Left renal pelvis (tissue), 4 donors: ENCODE results near the gene LITAFD. TPM values are rescaled to one million over a fixed set of nuclear protein-coding genes. Genes with fewer than 3 reads are reported as not detected.
A peak's percentile ranks its signal among the peaks of the same experiment; 100 is the strongest.

Source experiments
- DNase-seq, 4 donors: peaks; one replicate each; pipeline ENCODE4 v3.0.0-alpha.2; 2013; ENCODE audit warnings: low read depth in 4 of 4, low spot score in 3 of 4
- polyA plus RNA-seq, 4 donors: library from polyadenylated mRNA; unstranded; fragments of 120-200 nt; gene quantifications; one replicate each; pipeline ENCODE4 v1.2.1, GENCODE V29; 2013; ENCODE audit not compliant: insufficient read length in 4 of 4

The LITAFD gene
- polyA plus RNA-seq, 4 donors: 0.20 TPM; not detected in 3

DNA sequence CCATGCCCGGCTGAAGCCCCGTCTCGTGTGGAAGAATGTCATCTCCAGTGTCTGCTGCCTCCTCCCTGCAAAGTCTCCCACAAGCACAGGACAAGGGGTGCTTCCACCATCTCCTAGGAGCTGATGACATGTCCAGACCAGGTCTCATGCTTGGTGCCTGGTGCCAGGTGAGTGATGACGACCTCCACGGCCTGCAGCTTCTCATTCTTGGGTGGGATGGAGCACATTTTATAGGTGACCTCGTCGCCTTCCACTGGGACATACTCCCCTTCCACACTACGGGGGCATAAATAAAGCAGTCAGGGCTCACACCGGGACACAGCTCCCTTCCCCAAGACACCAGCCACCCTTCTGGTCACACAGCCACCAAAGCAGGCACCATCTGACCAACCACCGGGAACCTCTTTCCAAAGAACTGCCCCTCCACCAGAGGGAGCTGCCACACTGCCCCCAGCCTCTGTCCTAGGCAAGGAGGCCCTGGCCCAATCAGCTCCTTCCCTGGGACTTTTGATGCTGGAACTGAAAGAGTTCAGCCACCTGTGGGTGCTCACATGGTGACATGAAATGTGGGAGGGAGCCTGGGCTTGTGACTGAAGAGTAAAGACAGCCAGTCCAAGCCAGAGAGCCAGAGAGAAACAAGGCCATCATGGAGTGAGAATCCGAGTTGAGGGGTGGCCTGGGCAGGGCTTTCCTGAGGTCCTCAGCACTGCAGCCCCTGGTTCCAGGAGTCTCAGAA, 26.9 kb upstream of the LITAFD start:
- no peak for DNase-seq

DNA sequence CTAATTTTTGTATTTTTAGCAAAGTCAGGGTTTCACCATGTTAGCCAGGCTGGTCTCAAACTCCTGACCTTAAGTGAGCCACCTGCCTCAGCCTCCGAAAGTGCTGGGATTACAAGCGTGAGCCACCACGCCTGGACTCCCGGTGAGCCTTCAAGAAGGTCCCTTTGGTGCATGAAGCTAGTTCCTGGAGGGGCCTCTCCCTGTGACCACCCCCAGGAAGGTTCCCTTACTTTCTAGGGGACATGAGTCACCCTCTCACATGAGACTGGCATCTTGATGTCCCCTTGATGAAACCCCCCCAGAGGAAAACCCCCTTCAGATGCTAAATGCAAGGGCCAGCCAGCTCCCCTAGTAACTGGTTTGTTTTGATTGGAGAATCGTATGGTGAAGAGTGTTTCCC, 26.2 kb upstream of the LITAFD start:
- no peak for DNase-seq

- DNase-seq: no peak
These were observed 22.9 kb upstream of the LITAFD start for GRCh38 chr16:8858994-8859912.

DNA sequence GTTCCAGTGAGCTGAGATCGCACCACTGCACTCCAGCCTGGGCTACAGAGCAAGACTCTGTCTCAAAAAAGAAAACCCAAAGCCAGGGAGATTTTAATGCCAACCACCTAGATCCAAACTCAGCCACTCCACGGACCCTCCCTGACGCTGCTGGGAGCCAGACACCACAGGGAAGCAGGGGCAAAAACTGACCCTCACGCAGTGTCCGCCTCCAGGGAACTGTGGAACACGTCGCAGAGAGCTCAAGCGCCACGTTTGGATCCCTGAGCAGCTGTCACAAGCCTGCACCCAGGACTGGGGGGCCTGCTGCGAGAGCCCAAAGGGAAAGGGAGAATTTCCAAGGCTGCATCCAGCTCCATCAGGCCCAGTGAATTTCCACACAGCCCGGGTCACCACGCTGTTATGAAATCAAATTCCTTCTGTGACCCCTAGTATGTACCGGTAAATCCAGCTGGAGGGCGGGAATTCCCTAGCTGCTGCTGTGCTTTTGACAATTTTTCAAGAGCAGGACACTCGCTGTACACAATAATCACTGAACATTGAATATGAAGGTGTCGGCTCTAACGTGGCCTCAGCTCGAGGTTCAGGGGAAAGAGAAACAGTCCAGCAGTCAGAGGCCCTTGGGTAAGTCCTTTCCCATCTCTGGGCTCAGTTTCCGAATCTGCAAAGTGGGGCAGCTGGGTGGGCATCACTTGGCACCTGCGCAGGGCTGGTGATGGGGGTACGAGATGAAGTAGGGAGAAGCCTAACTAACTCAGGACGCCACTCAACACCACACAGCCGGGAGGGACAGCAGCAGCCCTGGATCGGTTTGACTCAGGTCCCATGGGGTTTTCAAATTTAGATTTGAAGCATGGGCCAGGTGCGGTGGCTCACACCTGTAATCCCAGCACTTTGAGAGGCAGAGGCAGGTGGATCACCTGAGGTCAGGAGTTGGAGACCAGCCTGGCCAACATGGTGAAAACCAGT, 22.0 kb upstream of the LITAFD start:
- no peak for DNase-seq

GRCh38 chr16:8861563-8862308, 20.4 kb upstream of the LITAFD start:
- DNase-seq: no peak

DNA sequence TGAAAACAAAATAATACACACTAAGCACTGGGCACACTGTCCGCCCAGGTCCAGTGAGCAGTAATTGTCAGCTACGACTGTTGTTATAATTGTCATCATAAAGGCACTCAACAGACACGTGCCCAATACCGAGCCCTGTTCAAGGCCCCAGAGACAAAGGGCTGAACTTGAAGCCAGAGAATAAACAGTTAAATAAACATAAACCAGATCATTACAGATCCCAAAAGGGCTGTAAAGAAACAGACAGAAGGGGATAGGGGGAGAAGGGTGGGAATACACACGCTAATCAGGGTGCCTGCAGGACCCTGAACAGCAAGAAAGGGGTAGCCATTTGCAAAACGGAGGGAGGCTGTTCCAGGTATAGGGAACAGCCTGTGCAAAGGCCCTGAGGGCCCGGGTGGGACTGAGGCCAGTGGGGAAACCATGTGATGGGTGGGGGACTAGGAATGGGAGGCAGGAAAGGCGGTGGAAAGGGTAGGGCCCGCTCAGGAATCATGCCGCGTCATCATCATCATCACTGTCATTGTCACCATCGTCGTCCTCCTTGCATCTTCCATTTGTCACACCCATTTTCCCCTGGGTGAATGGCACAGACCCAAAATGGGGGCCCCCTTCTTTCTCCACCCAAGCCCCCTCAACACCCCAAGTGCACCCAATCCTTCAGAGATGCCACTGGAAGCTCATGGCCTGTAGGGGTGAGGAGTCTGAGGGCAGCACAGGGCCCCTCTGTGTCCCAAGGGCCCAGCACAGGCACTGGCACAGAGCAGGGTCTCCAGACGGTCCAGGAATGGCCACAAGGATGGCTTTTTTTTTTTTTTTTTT, 19.6 kb upstream of the LITAFD start:
- DNase-seq: no peak

DNA sequence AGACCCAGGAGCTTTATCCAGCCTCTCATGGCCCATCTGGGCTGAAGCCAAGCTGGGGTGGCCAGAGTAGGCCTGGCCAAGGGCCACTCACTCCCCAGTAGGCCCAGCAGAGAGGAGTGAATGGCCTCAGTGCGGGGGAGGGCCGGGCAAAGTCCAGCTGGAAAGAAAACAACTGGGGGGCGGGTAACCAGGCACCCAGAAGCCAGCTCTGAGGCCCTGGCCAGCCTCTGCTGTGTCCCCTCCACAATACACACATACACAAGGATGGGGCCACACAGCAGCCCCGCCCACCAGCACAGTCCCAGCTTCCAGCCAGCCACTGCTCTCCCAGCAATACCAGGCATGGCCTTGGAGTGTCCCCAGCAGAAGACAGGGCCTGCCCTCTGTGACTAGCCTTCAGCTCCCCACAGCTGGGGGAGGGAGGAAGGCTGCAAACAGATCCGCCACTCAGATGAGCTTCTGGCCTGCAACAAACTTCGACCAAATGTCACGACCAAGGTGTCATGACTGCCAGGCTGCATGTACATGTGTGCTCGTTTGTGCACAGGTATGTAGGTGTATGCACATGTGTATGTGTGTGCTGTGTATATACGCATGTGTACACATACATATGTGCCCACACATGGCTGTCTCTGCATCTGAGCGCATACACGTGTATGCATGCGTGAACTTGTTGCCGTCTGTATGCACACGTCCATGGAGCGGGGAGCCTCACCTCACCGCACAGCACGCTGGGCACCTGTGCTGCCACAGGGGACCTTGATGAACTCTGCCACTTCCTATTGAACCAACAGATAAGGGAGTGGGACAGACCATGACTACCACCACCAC, 18.3 kb upstream of the LITAFD start:
- DNase-seq: no peak

DNA sequence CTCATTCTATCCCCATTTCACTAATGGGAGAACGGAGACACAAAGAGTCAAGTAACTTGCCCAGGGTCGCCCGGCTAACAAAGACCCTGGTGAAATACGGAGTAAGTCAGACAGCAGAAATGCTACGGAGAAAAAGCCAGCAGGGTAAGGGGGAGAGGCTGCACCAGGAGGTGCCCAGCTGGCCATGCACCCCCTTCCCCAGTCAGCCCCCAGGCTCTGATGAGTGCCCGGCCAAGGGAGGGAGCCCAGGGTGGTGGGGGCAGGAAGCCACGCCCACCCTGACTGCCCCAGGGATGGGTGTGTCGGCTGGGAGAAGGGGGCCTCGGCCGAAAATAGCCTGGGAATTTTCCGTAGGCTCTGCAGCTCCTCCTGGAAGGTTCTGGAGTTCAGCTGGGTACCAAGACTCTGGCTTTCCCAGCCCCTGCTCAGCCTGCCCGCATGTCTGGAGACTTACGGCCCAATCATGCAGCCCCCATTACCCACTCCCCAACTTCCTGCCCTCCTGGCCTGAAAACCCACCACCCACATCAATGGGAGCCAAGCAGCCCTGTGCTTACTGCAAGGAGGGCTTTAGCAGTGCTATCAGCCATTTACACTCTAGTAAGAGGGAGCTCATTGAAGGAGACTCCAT, 17.6 kb upstream of the LITAFD start:
- no peak for DNase-seq

DNA sequence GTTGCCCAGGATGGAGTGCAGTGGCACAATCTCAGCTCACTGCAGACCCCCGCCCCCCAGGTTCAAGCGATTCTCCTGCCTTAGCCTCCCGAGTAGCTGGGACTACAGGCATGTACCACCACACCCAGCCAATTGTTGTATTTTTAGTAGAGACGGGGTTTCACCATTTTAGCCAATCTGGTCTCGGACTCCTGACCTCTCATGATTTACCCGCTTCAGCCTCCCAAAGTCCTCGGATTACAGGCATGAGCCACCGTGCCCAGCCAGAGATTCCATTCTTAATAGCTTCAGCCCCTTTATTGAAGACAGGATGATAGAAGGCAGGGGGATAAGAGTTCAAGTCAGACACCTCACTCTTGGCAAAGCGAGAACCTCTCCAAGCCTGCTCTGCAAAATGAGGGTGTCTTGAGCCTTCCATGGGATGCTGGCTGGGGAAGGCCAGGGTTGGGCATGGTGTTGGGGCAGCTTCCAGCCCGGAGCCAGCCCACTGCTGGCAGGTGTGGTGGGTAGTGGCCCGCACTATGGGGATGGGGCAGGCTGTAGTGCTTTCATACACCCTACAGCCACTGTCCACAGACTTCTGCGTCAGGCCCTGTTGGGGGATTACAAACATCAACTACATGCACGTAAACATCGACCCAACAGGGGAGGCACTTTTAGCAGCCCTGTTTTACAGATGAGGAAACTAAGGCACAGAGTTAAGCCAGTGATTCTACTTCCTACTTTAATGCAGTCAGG, 16.8 kb upstream of the LITAFD start:
- no peak for DNase-seq

DNA sequence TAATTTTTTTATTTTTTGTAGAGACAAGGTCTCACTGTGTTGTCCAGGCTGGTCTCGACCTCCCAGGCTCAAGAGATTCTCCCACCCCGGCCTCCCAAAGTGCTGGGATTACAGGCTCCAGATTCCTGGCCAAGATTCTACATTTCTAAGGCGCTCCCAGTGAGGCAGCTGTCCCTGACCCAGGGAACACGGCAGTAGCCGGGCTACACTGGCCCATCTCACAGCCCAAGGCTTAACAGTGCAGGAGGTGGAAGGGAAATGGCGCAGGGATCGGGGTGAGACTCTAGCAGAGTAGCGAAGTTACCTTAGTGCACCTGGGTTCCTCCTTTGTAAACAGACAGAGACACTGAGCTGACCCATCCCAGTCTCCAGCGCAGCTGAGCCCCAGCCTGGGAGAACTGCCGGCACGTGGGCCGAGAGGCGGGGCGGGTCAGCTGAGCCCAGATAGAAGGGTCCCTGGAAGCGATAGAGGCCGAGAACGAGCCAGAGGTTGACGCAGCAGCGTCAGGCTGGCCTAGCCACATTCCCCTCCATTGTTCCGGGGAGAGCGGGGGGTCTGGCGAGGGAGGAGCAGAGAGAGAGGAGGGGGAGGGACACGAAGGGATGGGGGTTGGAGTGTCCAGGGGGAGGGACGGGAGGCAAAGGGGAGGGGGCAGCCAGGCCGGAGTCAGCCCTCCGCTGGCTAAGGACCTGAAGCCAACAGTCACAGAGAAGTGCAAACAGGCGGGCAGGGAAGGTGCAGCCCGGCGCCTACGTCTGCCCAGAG, 15.8 kb upstream of the LITAFD start:
- no peak for DNase-seq

DNA sequence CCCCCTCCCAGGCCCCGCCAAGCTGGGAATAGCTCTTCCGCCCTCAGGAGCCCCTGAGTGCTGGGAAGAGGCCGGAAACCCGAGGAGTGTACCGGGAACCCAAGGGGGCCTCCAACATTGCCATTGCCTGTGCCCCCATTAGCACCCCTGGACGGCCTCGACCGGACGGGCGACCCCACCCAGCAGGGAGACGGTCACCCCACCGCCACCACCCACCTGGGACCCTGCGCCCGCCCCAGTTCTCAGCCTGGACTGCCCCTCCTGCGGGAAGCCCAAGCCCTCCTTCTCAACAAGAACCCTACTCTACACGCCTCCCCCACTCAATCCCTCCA, 15.3 kb upstream of the LITAFD start:
- DNase-seq: no peak

DNA sequence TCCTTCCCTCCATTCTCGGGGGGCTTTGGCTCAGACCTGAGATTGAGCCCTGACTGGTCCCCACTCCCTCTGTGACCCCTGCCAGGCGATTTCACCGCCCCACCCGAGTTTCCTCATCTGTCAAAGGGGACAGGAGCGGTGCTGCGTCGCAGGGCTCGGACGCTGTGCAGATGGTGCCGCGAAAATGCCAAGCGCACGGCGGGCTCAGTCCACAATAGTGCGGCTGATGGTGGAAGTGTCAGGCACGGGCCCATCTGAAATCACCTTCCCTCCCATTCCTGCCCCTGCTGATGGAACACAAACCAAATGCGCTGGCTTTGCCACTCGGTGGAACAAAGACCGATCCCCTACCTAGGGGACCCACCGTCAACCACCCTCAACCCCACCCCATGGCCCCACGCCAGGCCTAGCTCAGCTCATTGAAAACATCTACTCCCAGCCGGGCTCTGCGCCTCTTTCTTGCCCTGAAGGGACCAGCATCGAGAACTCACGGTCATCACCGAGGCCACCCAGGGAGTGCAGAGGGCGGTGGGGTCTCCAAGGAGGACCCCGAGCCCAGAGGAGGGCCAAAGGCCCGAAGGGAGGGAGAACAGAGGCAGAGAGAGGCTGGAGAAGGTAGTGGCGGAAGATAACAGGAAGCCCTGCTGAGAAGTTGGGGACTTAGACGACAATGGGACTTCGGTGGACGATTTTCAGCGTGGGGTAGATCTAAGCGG, 14.8 kb upstream of the LITAFD start:
- no peak for DNase-seq

- no peak for DNase-seq
These were observed 14.2 kb upstream of the LITAFD start for GRCh38 chr16:8867932-8868415.

DNA sequence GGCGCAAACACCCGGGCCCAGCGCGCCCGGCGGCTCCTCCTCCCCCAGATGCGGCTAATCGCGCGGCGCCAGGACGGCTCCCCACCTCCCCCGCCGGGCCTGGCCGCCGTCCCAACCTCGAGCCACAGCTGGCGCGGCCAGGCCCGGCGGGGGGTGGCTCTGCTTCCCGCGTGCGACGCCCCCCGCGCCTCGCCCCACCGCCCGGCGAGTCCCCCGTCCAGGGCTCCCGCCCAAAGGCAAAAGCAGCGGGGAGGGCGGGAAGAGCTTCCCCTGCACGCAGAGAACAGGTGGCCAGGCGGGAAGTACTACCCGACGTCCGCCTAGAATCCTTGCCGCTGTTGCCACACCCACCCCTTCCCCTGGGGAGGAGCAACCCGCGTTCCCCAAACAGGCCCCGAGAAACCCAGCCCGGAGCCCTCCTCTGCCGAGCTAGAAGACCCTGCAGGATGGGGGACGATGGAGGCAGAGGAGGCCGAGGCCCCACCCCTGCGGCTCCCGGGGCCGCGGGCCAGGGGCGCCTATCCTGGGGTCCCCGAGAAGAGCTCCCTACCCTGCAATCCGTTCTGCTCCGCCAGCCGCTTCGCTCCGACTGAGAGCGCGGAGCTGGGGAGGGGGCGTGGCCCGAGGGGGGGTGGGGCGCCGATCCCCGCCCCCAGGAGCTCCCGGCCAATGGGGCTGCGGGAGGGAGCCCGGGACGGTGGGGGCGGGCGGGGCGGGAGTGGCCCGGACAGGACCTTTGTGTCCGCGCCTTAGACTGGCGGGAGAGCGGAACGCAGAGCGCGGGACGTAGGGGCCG, 13.5 kb upstream of the LITAFD start, which contains the start of gene CARHSP1:
Gene CARHSP1 (minus strand): TSS at position 591 of the 796 bp plus-strand sequence. CDS start 9,678 bp downstream, outside the sequence.
- peak in 2 of 4 donors; percentile 79 to 80 for DNase-seq
